SK-N-DZ (cell line): ENCODE results near the gene ODAD4.
"Not testable (repeated sequence)": the region's sequence is repeated elsewhere in the genome, so short reads cannot be mapped to it uniquely, and the experiment has no call there.

Source experiments
- DNase-seq: peaks from one replicate; pipeline ENCODE4 v3.0.0-alpha.2; 2015; ENCODE audit warnings: low spot score

Gene ODAD4

DNA sequence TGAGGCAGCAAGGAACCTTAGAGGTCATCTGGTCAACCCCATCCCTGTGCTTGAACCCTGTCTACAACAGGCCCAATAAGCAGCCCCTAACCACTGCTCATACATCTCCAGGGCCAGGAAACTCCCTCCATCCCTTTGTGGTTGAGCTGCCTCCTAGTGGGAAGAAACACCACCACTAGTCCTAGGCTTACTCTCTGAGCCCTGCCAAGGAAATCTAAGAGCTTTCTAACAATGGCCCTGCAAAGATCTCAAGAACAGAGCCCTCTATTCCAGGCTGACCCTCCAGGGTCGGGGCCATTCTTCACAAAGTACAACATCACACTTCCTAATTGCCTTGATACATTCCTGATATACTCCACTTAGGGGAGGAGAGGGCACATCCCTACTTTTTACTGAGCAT lies 17.5 kb upstream of the ODAD4 start:
- no peak for DNase-seq

DNA sequence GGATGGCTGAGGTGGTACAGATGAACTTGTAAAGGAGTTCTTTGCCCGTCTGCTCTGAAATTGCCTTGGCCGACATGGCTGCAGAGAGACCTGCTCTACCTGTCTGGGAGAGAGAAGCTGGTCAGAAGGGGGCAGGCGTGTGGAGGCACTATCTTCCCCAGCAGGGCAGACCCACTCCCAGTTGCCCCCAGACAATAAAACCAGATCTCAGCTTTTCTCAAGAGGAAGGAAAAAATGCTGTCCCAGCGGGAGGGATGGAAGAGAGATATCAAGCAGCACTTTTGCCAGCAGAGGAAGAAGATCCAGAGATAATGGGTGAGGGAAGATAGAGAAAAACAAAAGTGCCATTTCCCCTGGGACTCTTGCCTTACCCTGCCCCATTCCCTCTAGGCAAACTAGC lies 16.6 kb upstream of the ODAD4 start:
- DNase-seq = no peak

DNA sequence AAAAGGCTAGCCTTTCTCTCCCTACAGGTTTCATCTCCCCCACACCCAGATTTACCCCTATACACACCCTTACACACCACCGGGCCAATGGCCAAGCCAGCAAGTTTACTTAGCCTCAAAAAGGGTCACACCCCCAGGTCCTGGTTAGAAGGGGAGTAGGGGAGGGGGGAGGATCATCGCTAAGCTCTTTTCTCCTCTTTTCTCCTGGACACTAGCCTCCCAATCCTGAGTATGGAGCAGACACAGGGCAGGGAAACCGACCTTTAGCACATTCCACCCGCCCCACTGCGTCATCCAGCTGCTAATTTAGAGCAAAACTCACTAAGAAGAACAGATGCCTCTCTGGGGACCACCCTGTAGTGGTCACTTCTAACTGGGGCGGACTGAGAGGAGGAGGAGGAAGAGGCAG lies 16.1 kb upstream of the ODAD4 start:
- no peak for DNase-seq

DNA sequence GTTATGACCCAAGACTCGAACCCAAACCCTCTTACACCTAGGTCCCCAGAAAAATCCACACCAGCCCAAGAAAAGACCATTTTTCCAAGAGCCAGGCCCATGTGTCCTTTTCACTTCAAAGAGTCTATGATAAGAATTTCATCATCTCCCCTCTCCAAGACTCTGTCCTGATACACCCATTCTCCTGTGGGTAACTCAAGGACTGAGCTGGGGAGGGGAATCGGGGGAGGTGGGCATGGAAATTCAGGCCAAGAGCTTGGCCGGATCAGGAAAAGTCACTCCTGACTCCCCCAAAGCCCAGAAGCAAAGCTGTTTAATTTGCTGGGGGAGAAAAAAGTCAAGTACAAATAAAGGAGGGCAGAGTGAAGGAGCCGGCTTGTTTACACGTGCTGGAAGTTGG lies 15.4 kb upstream of the ODAD4 start:
- no peak for DNase-seq

DNA sequence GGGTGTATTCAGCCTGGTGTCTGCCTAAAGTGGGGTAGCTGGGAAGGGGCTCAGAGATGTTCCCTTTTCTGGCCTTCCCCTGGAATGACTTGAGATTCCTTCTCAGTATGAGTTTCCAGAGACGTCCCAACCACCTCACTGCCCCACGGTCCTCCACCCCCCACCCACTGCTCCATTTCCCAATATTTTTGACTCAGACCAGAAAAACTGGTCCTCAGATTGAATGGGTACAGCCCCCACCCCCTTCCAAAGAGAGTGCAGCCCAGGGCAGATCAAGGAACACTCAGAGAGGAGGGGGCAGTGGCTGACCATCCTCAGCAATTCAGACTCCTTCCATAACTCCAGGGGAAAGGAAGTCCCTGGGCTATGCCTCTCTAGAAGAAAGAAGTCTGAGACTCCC lies 14.9 kb upstream of the ODAD4 start:
- no peak for DNase-seq

DNA sequence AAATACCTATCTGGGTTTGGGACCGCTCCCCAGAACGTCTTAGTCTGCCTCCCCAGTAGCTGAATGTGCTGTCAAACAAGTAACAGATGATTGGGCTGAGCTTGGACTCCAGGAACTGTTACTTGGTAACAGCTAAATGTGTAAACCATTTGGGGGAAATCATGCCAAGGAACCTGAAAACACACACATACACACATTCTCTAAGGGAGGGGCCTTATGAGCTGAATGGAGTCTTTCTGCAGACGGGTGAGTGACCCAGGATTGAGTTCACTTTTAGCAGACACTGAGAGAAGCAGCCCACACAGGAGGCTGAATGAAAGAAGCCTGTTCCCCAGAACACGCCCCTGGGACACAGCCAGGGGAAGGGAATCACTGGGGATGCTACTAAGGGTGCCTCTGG lies 13.2 kb upstream of the ODAD4 start:
- DNase-seq = no peak

DNA sequence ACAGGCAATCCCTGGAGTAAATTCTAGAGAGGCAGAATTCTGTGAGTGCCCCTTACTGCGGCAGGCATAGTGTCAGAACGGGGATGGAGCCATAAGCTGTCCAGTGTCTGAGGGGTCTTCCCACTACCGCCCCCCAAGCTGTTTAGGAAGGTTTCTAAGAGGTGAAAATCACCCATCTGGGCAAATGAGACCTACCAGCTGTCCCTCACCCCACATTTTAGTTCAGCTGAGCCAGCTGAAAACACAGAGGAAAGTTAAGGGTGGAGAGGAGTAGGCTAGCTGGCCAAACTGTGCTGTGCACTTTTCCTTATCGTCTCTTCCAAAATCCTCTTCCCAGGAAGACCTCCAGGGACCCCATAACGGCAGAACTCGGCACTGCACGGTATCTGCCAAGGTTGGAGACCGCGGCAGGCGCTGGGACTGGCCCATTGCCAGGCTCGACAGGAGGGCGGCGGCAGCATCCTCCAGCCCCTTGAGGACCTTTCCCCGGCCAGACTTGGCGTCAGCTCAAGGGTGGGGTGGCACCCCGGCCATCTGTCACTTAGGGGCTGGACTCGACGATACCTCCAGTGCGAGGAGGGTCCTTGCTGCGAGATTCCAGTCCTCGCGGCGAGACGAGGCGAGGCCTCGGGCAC lies 12.6 kb upstream of the ODAD4 start:
- DNase-seq = peak; percentile 66

DNA sequence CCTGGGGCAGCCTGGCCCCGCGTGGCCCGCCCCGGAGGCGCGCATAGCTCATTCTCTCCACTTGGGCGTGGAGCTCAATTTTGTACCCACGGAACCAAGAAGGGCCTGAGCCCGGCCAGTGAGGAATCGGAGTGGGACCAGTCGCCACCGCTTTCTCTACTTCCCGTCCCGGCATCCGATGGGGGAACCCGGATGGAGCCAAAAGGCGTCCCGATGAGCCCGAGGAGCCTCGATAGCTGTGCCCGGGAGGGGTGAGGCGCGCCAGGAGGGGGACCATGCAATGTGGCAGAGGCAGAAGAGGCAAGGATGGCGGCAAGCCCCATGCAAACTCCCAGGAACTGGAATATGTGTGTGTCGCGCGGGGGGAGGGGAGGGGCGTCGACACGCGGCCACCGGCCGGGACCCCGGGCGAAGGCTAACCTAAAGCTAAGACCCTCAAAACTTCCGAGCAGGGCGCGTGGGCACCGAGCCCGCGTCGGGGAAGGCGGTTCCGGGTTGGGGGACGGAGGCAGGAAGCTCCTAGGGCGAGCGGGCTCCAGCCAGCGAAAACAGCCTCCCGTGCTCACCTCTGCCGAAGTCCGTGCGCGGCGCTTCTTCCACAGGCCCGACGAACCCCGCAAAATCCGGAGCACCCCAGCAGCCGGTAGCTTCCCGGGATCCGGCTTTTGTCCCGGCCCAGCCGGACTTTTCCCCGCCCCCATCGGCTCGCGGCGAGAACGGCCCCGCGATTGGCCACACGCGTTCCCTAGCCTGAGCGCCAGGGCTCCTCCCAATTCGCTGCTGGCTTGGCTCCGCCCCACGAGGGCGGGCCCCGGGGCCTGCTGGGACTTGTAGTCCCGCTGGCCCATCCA lies 11.9 kb upstream of the ODAD4 start, which contains the start of gene ACLY:
TSS of gene ACLY (minus strand) at position 638 of the 851 bp plus-strand sequence. CDS start 5,078 bp downstream, outside the sequence.
- DNase-seq = peak; percentile 99

DNA sequence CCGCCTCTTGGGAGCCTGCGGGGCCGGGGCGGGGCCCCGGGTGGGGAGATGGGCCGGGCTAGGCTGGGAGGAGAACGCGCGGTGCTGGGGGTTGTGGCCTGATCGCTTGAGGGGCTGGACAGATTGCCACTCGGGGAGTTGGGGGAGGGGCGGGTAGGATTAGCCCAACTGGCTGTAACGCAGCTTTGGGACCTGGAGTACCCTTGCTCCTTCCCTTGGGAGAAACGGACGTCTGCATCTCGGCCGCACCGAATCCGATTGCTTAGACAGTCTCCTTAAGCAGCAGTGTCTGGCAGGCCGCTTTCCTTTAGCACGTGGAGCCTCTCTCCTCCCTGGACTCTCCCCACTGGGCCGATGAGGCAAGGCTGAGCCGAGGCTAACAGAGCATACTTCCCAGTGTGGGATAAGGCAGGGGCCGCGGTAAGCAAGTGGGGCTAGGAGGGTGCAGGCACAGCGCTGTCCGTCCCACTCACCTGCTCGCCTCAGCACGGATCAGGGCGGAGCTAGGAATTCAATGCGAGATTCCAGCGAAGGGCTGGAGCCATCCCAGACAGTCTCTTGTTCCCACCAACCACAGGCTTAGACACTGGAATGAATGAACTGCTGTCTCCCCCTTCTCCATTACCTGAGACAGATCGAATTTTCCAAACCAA lies 11.1 kb upstream of the ODAD4 start:
- no peak for DNase-seq

DNA sequence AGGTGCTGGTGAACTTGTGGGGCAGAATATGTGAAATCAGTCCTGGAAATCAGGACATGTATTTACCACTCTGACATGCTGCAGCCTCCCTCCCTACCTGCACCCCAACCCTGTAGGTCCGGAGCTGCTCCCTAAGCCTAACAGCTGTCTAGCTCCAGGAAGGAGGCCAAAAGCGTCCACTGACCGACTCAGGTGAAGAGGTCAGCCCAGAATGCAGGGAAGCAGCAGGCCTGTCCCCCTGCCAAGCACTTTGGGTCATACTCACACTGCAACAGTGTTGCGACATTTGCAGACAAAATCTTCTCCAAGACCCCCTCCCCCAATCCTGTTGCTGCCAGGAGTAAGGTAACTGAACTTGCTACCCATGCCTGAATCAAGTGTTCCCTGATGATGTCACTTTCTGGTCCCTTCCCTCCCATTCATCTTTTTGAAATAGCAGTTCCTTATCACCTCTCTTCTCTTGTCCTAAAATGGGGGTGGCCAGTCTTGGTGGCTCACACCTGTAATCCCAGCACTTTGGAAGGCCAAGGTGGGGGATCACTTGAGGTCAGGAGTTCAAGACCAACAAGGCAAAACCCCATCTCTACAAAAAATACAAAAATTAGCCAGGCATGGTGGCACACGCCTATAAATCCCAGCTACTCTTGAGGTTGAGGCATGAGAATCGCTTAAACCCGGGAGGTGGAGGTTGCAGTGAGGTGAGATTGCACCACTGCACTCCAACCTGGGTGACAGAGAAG lies 10.4 kb upstream of the ODAD4 start:
- DNase-seq = no peak

DNA sequence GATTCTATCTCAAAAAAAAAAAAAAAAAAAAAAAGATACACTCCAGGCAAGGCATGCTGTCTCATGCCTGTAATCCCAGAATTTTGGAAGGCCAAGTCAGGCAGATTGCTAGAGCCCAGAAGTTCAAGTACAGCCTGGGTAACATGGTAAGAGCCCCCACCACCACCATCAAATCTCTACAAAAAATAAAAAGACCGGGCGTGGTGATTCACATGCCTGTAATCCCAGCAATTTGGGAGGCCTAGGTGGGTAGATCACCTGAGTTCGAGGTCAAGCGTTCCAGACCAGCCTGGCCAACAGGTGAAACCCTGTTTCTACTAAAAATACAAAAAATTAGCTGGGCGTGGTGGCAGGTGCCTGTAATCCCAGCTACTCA lies 9.8 kb upstream of the ODAD4 start:
- no peak for DNase-seq

DNA sequence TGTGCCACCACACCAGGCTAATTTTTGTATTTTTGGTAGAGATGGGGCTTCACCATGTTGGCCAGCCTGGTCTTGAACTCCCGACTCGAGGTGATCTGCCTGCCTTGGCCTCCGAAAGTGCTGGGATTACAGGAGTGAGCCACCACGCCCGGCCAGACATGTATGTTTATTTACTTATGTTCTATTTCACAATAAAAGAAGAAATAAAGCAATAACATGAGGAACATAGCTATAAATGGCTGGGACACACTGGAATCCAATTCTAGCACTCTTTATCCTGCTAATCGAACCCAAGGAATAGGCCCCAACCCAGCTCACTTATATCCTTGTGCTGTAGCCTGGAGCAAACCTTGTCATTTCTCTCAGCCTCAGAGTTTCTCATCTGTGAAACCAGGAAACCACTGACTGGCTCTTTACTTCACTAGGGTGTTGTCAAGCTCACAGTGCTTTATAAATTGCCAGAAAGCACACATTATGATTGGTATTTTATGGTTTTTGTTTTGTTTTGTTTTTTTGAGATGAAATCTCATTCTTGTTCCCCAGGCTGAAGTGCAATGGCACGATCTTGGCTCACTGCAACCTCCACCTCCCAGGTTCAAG lies 4.3 kb upstream of the ODAD4 start:
- no peak for DNase-seq

DNA sequence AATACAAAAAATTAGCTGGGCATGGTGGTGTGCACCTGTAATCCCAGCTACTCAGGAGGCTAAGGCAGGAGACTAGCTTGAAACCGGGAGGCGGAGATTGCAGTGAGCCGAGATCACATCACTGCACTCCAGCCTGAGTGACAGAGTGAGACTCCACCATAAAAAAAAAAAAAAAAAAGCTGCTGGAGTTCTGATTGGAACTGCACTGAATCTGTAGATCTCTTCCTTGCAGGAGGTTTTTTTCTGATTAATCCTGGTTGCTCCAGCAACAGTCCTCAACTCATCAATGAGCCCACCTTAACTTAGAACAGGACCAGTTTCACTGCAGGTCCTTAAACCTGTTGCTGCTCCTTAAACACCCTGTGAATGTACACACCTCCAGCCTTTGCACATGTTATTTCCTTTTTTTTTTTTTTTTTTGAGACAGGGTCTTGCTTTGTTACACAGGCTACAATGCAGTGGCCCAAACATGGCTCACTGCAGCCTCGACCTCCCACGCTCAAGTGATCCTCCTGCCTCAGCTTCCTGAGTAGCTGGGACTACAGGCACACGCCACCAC lies 1.6 kb upstream of the ODAD4 start:
- no peak for DNase-seq

DNA sequence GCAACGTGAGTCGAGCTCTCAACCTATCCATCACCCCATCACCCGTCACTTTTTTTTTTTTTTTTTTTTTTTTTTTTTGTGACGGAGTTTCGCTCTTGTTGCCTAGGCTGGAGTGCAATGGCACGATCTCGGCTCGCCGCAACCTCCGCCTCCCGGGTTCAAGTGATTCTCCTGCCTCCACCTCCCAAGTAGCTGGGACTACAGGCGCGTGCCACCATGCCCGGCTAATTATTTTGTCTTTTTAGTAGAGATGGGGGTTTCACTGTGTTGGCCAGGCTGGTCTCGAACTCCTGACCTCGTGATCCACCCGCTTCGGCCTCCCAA lies 378 bp downstream of the ODAD4 start:
- not testable (repeated sequence) for DNase-seq

DNA sequence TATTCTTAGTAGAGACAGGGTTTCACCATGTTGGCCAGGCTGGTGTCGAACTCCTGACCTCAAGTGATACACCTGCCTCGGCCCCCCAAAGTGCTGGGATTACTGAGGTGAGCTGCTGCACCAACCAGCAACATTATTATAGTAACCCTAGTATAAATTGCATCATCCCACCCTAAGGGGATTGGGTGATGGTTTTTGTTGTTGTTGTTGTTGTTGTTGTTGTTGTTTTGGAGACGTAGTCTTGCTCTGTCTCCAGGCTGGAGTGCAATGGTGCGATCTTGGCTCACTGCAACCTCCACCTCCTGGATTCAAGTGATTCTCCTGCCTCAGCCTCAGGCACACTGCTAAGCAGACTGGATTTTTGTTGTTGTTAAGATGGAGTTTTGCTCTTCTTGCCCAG lies 1.3 kb downstream of the ODAD4 start:
- DNase-seq = not testable (repeated sequence)

DNA sequence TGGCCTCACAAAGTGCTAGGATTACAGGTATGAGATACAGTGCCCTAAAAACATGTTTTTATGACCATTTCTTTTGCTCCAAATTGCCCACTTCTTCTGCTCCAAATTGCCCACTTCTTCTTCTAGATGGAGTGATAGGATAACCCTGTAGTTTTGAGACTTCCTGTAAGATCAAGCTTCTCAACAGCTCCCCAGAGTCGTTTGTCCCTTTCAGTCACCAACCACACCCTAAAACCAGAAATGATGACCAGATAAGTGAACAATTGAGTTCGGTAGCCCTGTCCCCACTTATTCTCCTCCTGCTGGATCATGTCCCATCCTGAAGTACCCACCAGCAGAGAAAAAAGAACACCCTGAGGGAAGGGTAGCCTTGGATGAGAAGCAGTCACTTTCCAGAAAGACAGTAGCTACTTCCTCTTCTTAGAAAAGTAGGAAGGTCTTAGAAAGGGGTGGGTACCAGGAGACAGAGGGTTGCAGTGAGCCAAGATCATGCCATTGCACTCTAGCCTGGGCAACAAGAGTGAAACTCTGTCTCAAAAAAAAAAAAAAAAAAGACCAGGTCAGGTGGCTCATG lies 2.5 kb downstream of the ODAD4 start:
- DNase-seq = no peak

DNA sequence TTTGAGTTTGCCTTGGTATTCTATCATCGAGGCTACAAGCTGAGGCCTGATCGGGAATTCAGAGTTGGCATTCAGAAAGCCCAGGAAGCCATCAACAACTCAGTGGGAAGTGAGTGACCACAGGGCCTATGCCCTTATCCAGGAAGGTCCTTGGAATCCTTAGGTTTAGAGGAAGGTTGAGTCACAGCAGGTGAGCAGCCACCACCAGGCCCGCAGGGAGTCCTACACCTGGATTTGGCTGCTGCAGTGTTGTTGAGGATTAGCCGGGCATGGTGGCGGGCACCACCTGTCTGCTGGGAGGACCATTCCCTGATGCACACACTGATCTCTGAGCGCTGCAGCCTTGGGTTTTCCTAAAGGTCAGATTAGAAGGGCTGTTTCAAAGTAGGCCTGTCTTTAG lies 5.2 kb downstream of the ODAD4 start:
- DNase-seq = no peak

DNA sequence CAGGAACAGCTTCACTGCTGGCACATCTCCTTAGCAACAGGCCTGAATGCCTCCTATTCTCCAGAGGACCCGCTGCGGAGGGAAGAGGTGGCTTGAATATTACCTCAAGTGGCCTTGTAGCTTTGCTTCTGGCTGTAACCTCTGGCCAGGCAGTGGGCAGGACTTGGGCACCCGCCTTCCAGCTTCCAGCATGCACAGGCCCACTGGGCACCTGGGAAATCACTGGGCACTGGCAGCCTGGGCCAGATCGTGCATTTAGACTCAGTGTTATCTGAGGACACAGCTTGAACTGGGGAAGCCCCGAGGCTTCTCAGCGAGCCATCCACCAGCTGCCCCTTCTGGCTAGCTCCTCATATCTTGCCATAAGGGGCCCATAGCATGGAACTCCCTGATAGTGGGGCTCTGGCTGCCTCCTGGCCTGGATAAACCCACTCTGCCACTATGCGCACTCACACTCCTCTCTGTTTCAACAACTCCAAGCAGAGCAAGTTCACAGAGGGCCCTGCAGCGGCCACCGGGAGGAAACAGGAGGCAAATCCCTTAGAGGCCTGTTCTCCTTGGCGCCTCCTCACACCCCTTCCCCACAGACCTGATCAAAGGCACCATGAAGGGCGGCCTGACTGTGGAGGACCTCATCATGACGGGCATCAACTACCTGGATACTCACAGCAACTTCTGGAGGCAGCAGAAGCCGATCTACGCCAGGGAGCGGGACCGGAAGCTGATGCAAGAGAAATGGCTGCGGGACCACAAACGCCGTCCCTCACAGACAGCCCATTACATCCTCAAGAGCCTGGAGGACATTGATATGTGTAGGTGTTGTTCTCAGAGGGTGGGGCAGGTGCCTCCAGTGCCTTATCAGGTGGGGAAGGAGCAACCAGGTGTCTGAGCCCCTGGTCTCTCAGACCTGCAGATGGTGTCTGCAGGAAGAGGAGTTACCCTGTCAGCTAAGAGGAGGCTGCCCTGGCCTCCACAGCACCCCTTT lies 7.8 kb downstream of the ODAD4 start:
- no peak for DNase-seq

DNA sequence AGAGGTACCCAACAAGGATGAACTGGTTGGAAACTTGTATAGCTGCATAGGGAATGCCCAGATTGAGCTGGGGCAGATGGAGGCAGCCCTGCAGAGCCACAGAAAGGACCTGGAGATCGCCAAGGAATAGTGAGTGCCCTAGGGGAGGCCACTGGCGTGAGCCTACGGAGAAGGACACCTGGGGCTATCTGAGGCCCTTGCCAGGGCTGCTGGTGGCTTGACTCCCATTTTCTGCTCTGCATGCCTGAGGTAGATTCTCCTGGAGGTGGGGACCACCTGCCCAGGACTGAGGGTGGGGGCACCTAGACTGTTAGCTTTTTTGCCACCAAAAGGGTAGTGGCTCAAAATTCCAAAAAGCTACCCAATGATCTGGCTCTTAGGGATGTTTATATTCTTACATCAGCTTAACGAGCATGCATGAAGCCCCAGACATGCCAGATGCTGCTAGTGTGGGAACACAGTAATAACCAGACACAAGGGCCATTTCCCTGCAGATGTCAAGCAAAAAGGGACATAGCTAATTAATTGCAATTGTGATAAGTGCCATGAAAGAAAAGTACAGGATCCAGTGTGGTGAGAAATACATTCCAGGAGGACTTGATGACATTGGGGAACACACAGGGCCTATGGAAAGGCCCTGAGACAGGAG lies 8.8 kb downstream of the ODAD4 start:
- DNase-seq = no peak
